Liver (tissue), 9 donors: ENCODE data around the gene TMEM47. TPM values are rescaled to one million over a fixed set of nuclear protein-coding genes. Genes with fewer than 3 reads are reported as not detected.

Experiments
- DNase-seq: peaks from one replicate; pipeline ENCODE4 v3.0.0-alpha.2; 2017; ENCODE audit warnings: low spot score
- H3K27ac ChIP-seq, 2 donors: one replicate each; pipeline ENCODE4 v1.7.0; 2013; ENCODE audit warnings: inconsistent platforms in 2 of 2, low read length in 2 of 2, control low read depth in 1 of 2, low read depth in 1 of 2, mild to moderate bottlenecking in 1 of 2
- H3K27me3 ChIP-seq, 4 donors: one replicate each; pipeline versions ENCODE4 v1.6.1 to v1.7.0; 2013; ENCODE audit warnings: low read length in 3 of 4, inconsistent platforms in 1 of 4, mild to moderate bottlenecking in 1 of 4, moderate library complexity in 1 of 4; ENCODE audit not compliant: control insufficient read depth in 4 of 4, insufficient read depth in 4 of 4
- H3K36me3 ChIP-seq, 4 donors: one replicate each; pipeline versions ENCODE4 v1.6.1 to v1.7.0; 2013; ENCODE audit warnings: low read length in 3 of 4, mild to moderate bottlenecking in 3 of 4, low read depth in 1 of 4, moderate library complexity in 1 of 4; ENCODE audit not compliant: control insufficient read depth in 4 of 4, insufficient read depth in 3 of 4
- H3K4me1 ChIP-seq, 4 donors: one replicate each; pipeline versions ENCODE4 v1.6.1 to v1.7.0; 2013; ENCODE audit warnings: low read length in 3 of 4, mild to moderate bottlenecking in 3 of 4, moderate library complexity in 1 of 4; ENCODE audit not compliant: control insufficient read depth in 4 of 4, insufficient read depth in 4 of 4
- H3K4me3 ChIP-seq, 3 donors: one replicate each; pipeline versions ENCODE4 v1.6.1 to v1.7.0; 2013; ENCODE audit warnings: low read length in 3 of 3, control low read depth in 1 of 3, low read depth in 1 of 3, mild to moderate bottlenecking in 1 of 3
- H3K9ac ChIP-seq, 2 donors: one replicate each; pipeline ENCODE4 v1.7.0; 2013; ENCODE audit warnings: low read length in 2 of 2, mild to moderate bottlenecking in 2 of 2, moderate library complexity in 2 of 2, control low read depth in 1 of 2, low read depth in 1 of 2
- H3K9me3 ChIP-seq, 4 donors: one replicate each; pipeline versions ENCODE4 v1.6.1 to v1.7.0; 2013; ENCODE audit warnings: low read length in 3 of 4; ENCODE audit not compliant: control insufficient read depth in 4 of 4
- ATF3 ChIP-seq: IDR thresholded peaks from 2 replicates; pipeline ENCODE4 v1.6.1; 2016; ENCODE audit warnings: antibody characterized with exemption
- CTCF ChIP-seq: fragments of 150-350 bp; IDR thresholded peaks from 2 replicates; pipeline ENCODE4 v1.5.1; 2017; ENCODE audit warnings: improper control_type of control experiment, low read depth, low read length; ENCODE audit not compliant: missing input control
- EGR1 ChIP-seq, 2 donors: IDR thresholded peaks; 2 replicates each; pipeline ENCODE4 v1.6.1; 2016 to 2018; ENCODE audit warnings: antibody characterized with exemption in 2 of 2, low read depth in 2 of 2
- FOXA1 ChIP-seq: IDR thresholded peaks from 2 replicates; pipeline ENCODE4 v1.6.1; 2016; ENCODE audit warnings: antibody characterized with exemption
- FOXA2 ChIP-seq: IDR thresholded peaks from 2 replicates; pipeline ENCODE4 v1.6.1; 2016; ENCODE audit warnings: antibody characterized with exemption
- GABPA ChIP-seq, 2 donors: IDR thresholded peaks in 1 of 2; conservative IDR thresholded peaks in 1 of 2; 2 replicates each; pipeline ENCODE4 v1.6.1; 2016; ENCODE audit warnings: antibody characterized with exemption in 2 of 2, mild to moderate bottlenecking in 1 of 2, moderate library complexity in 1 of 2
- HNF4A ChIP-seq, 2 donors: conservative IDR thresholded peaks; 2 replicates each; pipeline ENCODE4 v1.6.1; 2016; ENCODE audit warnings: antibody characterized with exemption in 2 of 2, mild to moderate bottlenecking in 2 of 2
- JUND ChIP-seq, 2 donors: IDR thresholded peaks; 2 replicates each; pipeline ENCODE4 v1.6.1; 2016; ENCODE audit warnings: antibody characterized with exemption in 2 of 2
- MAX ChIP-seq: IDR thresholded peaks from 2 replicates; pipeline ENCODE4 v1.6.1; 2016; ENCODE audit warnings: antibody characterized with exemption
- NR2F2 ChIP-seq: IDR thresholded peaks from 2 replicates; pipeline ENCODE4 v1.6.1; 2016; ENCODE audit warnings: antibody characterized with exemption
- RAD21 ChIP-seq, 2 donors: IDR thresholded peaks; 2 replicates each; pipeline ENCODE4 v1.6.1; 2016; ENCODE audit warnings: antibody characterized with exemption in 2 of 2, mild to moderate bottlenecking in 2 of 2
- REST ChIP-seq: IDR thresholded peaks from 2 replicates; pipeline ENCODE4 v1.6.1; 2016; ENCODE audit warnings: antibody characterized with exemption, mild to moderate bottlenecking
- RXRA ChIP-seq, 2 donors: IDR thresholded peaks; 2 replicates each; pipeline ENCODE4 v1.6.1; 2017 to 2018; ENCODE audit warnings: antibody characterized with exemption in 2 of 2, mild to moderate bottlenecking in 1 of 2
- SP1 ChIP-seq: IDR thresholded peaks from 2 replicates; pipeline ENCODE4 v1.6.1; 2018; ENCODE audit warnings: antibody characterized with exemption, mild to moderate bottlenecking
- ZBTB33 ChIP-seq: IDR thresholded peaks from 2 replicates; pipeline ENCODE4 v1.6.1; 2016; ENCODE audit warnings: antibody characterized with exemption
- WGBS: extraction: QIAGEN DNeasy Blood & Tissue Kit; methylation state at CpG from one replicate; pipeline ENCODE4 v1.1.7; 2013; 5-methylcytosine and 5-hydroxymethylcytosine counted together
- polyA plus RNA-seq, 2 donors: library from polyadenylated mRNA; stranded (reverse) in 1 of 2; unstranded in 1 of 2; fragments of 200-250 nt in 1 of 2; fragments of >200 nt in 1 of 2; fragmentation: Nextera tagmentation in 1 of 2; extraction: Ambion mirVana in 1 of 2; gene quantifications; one replicate each; pipeline versions ENCODE4 v1.2.1 to v1.2.3, GENCODE V29; 2013 to 2015
- total RNA-seq, 2 donors: library from RNA; depleted of rRNA; stranded (reverse); fragments of >200 nt; gene quantifications; one replicate each; pipeline ENCODE4 v1.2.3, GENCODE V29; 2014
- donor health status: healthy.
- donor health status: healthy.
- donor health status: healthy.
- donor health status: healthy.
- donor health status: healthy.

Gene TMEM47
- total and polyA plus RNA-seq, 4 donors, result 7.1 to 13.4 (median 9.5) TPM

GRCh38 chrX:34632384-34632783, 24.7 kb downstream of the TMEM47 start (continued):
- TF ChIP-seq MAX, result no peak

- TF ChIP-seq ZBTB33 (no peak), FOXA1 (no peak), RXRA (IDR thresholded peaks at IDR 0.05) (no peak), SP1 (no peak), EGR1 (IDR thresholded peaks at IDR 0.05; ENCODE audit: low read depth in 2 of 2) (no peak), REST (no peak), JUND (IDR thresholded peaks at IDR 0.05) (no peak), HNF4A (conservative IDR thresholded peaks at IDR 0.05) (no peak), ATF3 (no peak), CTCF (no peak), RAD21 (IDR thresholded peaks at IDR 0.05) (no peak), GABPA (IDR thresholded peaks at IDR 0.05 in 1 of 2, conservative IDR thresholded peaks at IDR 0.05 in 1 of 2) (no peak), NR2F2 (no peak), FOXA2 (no peak)
- WGBS, result 74% methylated on average over 3 of the region's 3 CpGs
- Histone ChIP-seq H3K27ac (no peak overlapping the region), H3K9me3 (no peaks in the 10 kb centered on the region), H3K27me3 (no peaks in the 10 kb centered on the region), H3K4me1 (no peaks in the 10 kb centered on the region), H3K36me3 (no peaks in the 10 kb centered on the region), H3K4me3 (no peak overlapping the region), H3K9ac (no peak overlapping the region)
- DNase-seq, result no peak
Measured at GRCh38 chrX:34631479-34632220, 25.4 kb downstream of the TMEM47 start.
